SU-DHL-6 (cell line): ENCODE data around the gene NXNL1.

Source experiments
- CTCF ChIP-seq: fragments of 200-600 bp; sonication (generic); IDR thresholded peaks from one replicate; pipeline ENCODE4 v1.5.1; 2017; ENCODE audit warnings: antibody characterized with exemption, mild to moderate bottlenecking, low read length, moderate library complexity; ENCODE audit not compliant: insufficient read depth, poor library complexity, severe bottlenecking
- EZH2phosphoT487 ChIP-seq: fragments of 200-600 bp; sonication (generic), shearing (Covaris generic); conservative IDR thresholded peaks from 2 replicates; pipeline ENCODE4 v1.6.1; 2018; ENCODE audit warnings: mild to moderate bottlenecking, antibody characterized with exemption, low read length, moderate library complexity, mixed read lengths

- TF ChIP-seq CTCF (no peak), EZH2phosphoT487 (no peak)
Observed at GRCh38 chr19:17419154-17419620, 41.5 kb downstream of the NXNL1 start.
